Ectodermal cell (in vitro differentiated cells): ENCODE measurements around the gene SLC22A4. TPM values are rescaled to one million over a fixed set of nuclear protein-coding genes. Genes with fewer than 3 reads are reported as not detected.

ENCODE experiments used
- H3K27ac ChIP-seq: 2 replicates; pipeline ENCODE4 v1.7.0; 2013; ENCODE audit warnings: mild to moderate bottlenecking, low read depth, low read length; ENCODE audit not compliant: insufficient read depth, poor library complexity, severe bottlenecking
- H3K27me3 ChIP-seq: 2 replicates; pipeline ENCODE4 v1.7.0; 2013; ENCODE audit warnings: mild to moderate bottlenecking, low read length; ENCODE audit not compliant: insufficient read depth, control insufficient read depth, poor library complexity, severe bottlenecking
- H3K36me3 ChIP-seq: one replicate; pipeline ENCODE4 v1.7.0; 2013; ENCODE audit warnings: low read length; ENCODE audit not compliant: control insufficient read depth, insufficient read depth
- H3K4me1 ChIP-seq: one replicate; pipeline ENCODE4 v1.7.0; 2013; ENCODE audit warnings: low read length; ENCODE audit not compliant: control insufficient read depth, insufficient read depth
- H3K4me3 ChIP-seq: 2 replicates; pipeline ENCODE4 v1.7.0; 2013; ENCODE audit warnings: low read depth, low read length, control low read depth; ENCODE audit not compliant: insufficient read depth
- H3K9me3 ChIP-seq: 2 replicates; pipeline ENCODE4 v1.7.0; 2013; ENCODE audit warnings: mild to moderate bottlenecking, low read length, moderate library complexity; ENCODE audit not compliant: control insufficient read depth
- WGBS, 2 experiments: methylation state at CpG; one replicate each; pipeline ENCODE4 v1.1.7; 2013; ENCODE audit warnings: missing lambda C conversion rate in 2 of 2; 5-methylcytosine and 5-hydroxymethylcytosine counted together
- polyA plus RNA-seq, 4 experiments: library from polyadenylated mRNA; stranded (reverse); fragments of 50-300 nt; gene quantifications; one replicate each; pipeline ENCODE4 v1.2.3, GENCODE V29; 2013

The SLC22A4 gene
- 0.65 TPM for polyA plus RNA-seq (2013, experiment 1 of 4)
- polyA plus RNA-seq (2013, experiment 2 of 4) = 0.30 TPM
- 0.37 TPM for polyA plus RNA-seq (2013, experiment 3 of 4)
- polyA plus RNA-seq (2013, experiment 4 of 4) = 0.32 TPM

GRCh38 chr5:132293992-132294727, at the start of gene SLC22A4:
SLC22A4 (plus strand) TSS chr5:132294394; CDS start chr5:132294617, 223 bp downstream.
- Histone ChIP-seq H3K4me1 (peaks cover 16% of the 10 kb centered on the region), H3K4me3 (peak within 1 kb of the TSS; percentile 56), H3K36me3 (no peaks in the 10 kb centered on the region), H3K9me3 (no peaks in the 10 kb centered on the region), H3K27me3 (peaks cover 27% of the 10 kb centered on the region), H3K27ac (peak within 1 kb of the TSS; percentile 91)
- WGBS, 2 experiments = 0% methylated on average over 63 of the region's 63 CpGs

GRCh38 chr5:132245593-132245992, 48.6 kb upstream of the SLC22A4 start:
- WGBS, 2 experiments = 67 to 80% methylated on average over 1 of the region's 1 CpG
- Histone ChIP-seq H3K4me1 (no peaks in the 10 kb centered on the region), H3K9me3 (no peaks in the 10 kb centered on the region), H3K27ac (no peak overlapping the region), H3K27me3 (no peaks in the 10 kb centered on the region), H3K36me3 (no peaks in the 10 kb centered on the region), H3K4me3 (no peak overlapping the region)

DNA sequence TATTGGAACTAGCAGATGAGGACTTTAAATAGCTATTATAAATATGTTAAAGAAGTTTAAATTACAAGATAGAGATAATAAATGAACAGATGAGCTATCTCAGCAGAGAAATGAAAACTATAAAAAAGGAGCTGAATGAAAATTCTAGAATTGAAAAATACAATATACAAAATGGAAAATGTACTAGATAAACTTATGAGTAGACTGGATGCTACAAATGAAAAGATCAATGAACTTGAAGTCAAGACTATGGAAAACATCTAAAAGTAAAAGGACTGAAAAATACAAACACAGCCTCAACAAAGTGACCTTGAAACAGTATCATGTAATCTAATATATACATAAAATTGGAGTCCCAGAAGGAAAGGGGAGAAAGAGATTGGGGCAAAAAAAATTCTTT, 47.4 kb upstream of the SLC22A4 start:
- H3K36me3 ChIP-seq = no peaks in the 10 kb centered on the region
- no peaks in the 10 kb centered on the region for H3K9me3 ChIP-seq
- H3K4me1 ChIP-seq = no peaks in the 10 kb centered on the region
- no peak overlapping the region for H3K27ac ChIP-seq
- no peaks in the 10 kb centered on the region for H3K27me3 ChIP-seq
- H3K4me3 ChIP-seq = no peak overlapping the region

- Histone ChIP-seq H3K27ac (no peak overlapping the region), H3K4me3 (no peak overlapping the region), H3K9me3 (no peaks in the 10 kb centered on the region), H3K4me1 (no peaks in the 10 kb centered on the region), H3K27me3 (peaks cover 3% of the 10 kb centered on the region), H3K36me3 (no peaks in the 10 kb centered on the region)
- 84 to 88% methylated on average over 2 of the region's 2 CpGs for WGBS, 2 experiments
These were observed 43.6 kb upstream of the SLC22A4 start for GRCh38 chr5:132250547-132250946.

DNA sequence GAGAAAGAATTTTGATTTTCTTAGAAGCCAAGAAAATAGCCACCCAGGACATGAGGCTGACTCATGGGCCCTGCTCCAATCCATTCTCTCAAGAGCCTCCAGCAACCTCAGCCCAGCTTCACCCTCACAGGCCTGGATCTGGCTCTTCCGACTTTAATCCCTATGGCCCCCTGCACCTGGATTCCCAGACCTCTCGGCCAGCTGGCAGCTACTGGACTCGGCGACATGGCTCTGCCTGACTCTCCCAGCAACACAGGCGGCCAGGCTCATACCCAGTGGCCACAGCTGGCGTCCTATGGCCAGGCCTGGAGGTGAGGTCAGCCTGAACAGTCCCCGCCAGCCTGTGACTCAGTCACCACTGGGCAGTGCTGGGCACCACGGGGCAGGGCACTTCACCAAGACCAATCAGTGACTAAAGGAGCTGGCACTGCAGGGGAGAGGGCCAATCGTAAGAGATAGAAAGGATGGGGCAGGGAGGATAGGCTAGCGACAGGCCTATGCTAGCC, 42.9 kb upstream of the SLC22A4 start:
- Histone ChIP-seq H3K4me3 (no peak overlapping the region), H3K36me3 (no peaks in the 10 kb centered on the region), H3K9me3 (no peaks in the 10 kb centered on the region), H3K4me1 (no peaks in the 10 kb centered on the region), H3K27ac (no peak overlapping the region), H3K27me3 (peaks cover 4% of the 10 kb centered on the region)
- 91 to 93% methylated on average over 10 of the region's 10 CpGs for WGBS, 2 experiments

- Histone ChIP-seq H3K36me3 (no peaks in the 10 kb centered on the region), H3K27ac (no peak overlapping the region), H3K4me1 (peaks cover 4% of the 10 kb centered on the region), H3K27me3 (peaks cover 17% of the 10 kb centered on the region), H3K4me3 (no peak overlapping the region), H3K9me3 (no peaks in the 10 kb centered on the region)
- 76 to 94% methylated on average over 3 to 4 of the region's 4 CpGs for WGBS, 2 experiments
These were observed 41.2 kb upstream of the SLC22A4 start for GRCh38 chr5:132253008-132253441.

DNA sequence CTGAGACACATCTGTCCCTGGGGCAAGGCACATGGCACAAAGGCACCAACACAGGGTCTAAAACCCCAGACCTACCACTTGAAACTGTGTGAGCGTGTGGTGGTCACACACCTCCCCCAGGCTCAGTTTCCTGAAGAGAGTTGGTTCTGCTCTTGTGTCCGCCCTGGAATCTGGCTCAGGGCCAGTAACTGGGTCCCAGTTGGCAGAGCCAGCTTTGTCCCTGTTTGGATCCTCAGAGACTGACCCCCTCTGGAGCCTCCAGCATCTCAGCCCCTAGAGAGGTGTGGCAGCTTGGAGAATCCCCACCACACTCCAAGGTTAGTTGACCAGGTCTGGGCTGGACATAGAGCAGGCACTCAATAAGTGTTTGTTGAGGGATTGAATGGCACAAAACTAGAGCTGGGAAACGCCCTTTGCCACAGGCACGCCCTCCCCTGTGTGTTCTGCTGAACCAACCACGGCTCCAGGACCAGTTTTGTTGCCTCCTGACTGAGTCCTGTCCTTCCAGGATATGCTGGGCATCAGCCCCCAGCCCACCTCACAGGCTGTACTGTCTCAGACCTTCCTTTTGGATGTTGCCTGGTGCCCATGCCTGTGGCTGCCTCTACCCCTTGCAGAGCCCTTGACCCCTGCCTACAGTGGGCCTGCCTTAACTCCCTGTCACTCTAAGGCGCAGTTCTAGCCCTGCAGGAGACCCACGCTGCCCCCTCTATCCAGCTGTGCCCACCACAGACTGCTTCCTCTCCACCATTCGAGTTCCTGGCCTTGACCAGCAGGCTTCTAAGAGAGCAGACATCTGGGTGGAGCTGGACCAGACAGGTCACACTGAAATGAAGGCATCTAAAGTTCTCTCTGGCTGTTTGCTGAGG, 40.5 kb upstream of the SLC22A4 start:
- Histone ChIP-seq H3K4me3 (no peak overlapping the region), H3K27me3 (peaks cover 19% of the 10 kb centered on the region), H3K36me3 (no peaks in the 10 kb centered on the region), H3K4me1 (peaks cover 11% of the 10 kb centered on the region), H3K27ac (no peak overlapping the region), H3K9me3 (no peaks in the 10 kb centered on the region)
- WGBS, 2 experiments = 91 to 92% methylated on average over 8 of the region's 8 CpGs

DNA sequence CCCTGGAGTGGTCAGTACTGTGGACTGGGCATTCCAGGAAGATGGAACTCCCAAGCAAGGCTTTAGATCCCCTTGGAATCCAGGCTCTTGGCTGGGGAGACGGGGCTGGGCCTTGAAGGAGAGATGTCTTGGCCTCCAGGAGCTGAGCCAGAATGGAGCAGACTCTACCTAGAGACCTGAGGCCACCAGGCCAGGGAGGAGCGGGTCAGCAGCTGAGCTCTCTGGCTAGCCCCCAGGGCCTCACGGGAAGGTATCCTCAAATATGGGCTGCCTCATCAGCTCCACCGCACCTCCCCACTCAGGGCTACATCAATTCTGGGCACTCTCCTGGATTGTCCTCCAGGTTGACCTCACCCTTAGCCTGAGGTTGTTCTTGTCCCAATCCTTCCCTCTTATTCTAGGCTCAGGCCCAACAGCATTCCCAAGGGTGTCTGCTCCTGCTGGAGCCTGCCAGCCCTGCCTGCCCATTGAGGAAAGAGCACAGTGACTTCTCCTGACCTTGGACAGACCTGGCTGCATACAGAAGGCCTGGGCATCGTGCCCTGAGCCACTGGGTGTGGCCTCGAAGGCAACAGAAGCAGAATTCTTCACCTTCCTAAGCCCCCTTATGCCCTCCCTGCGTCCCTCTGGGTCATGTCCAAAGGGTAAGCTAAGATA, 39.7 kb upstream of the SLC22A4 start:
- no peak overlapping the region for H3K27ac ChIP-seq
- H3K4me3 ChIP-seq = no peak overlapping the region
- H3K4me1 ChIP-seq = peaks cover 18% of the 10 kb centered on the region
- H3K36me3 ChIP-seq = no peaks in the 10 kb centered on the region
- H3K9me3 ChIP-seq = no peaks in the 10 kb centered on the region
- peaks cover 19% of the 10 kb centered on the region for H3K27me3 ChIP-seq
- WGBS, 2 experiments = 84 to 89% methylated on average over 7 of the region's 7 CpGs

GRCh38 chr5:132256086-132256782, 38.0 kb upstream of the SLC22A4 start:
- Histone ChIP-seq H3K36me3 (no peaks in the 10 kb centered on the region), H3K27me3 (peaks cover 19% of the 10 kb centered on the region), H3K4me1 (peaks cover 33% of the 10 kb centered on the region), H3K27ac (no peak overlapping the region), H3K4me3 (no peak overlapping the region), H3K9me3 (no peaks in the 10 kb centered on the region)
- WGBS, 2 experiments = 95 to 96% methylated on average over 4 of the region's 4 CpGs
